Osteocyte (in vitro differentiated cells): ENCODE measurements around the gene ADCYAP1. TPM values are rescaled to one million over a fixed set of nuclear protein-coding genes. Genes with fewer than 3 reads are reported as not detected.

Source experiments
- DNase-seq: peaks from one replicate; pipeline ENCODE4 v3.0.0; 2021; ENCODE audit warnings: mixed read lengths; ENCODE audit not compliant: unreplicated experiment; ENCODE audit errors: extremely low spot score
- H3K27ac Mint-ChIP-seq: one replicate; pipeline ENCODE4 v1.8.0; 2021; ENCODE audit warnings: mild to moderate bottlenecking, mixed read lengths; ENCODE audit not compliant: unreplicated experiment
- H3K27me3 Mint-ChIP-seq: one replicate; pipeline ENCODE4 v1.8.0; 2021; ENCODE audit warnings: mixed read lengths; ENCODE audit not compliant: unreplicated experiment
- H3K36me3 Mint-ChIP-seq: one replicate; pipeline ENCODE4 v1.8.0; 2021; ENCODE audit warnings: mixed read lengths; ENCODE audit not compliant: unreplicated experiment
- H3K4me1 Mint-ChIP-seq: one replicate; pipeline ENCODE4 v1.8.0; 2021; ENCODE audit warnings: mixed read lengths; ENCODE audit not compliant: unreplicated experiment
- H3K4me3 Mint-ChIP-seq: one replicate; pipeline ENCODE4 v1.8.0; 2021; ENCODE audit warnings: mild to moderate bottlenecking, moderate library complexity, mixed read lengths; ENCODE audit not compliant: unreplicated experiment
- H3K9me3 Mint-ChIP-seq: one replicate; pipeline ENCODE4 v1.8.0; 2021; ENCODE audit warnings: mixed read lengths; ENCODE audit not compliant: unreplicated experiment
- CTCF ChIP-seq: fragments of 200-600 bp; sonication (generic); IDR thresholded peaks from 2 replicates; pipeline ENCODE4 v1.5.0; 2021; ENCODE audit warnings: antibody characterized with exemption, mild to moderate bottlenecking, moderate library complexity
- total RNA-seq: library from RNA; stranded (reverse); gene quantifications from 2 replicates; pipeline ENCODE4 v1.2.1, GENCODE V29; 2021

Gene ADCYAP1
- total RNA-seq, 1 donor from 2014 or later, result not detected

DNA sequence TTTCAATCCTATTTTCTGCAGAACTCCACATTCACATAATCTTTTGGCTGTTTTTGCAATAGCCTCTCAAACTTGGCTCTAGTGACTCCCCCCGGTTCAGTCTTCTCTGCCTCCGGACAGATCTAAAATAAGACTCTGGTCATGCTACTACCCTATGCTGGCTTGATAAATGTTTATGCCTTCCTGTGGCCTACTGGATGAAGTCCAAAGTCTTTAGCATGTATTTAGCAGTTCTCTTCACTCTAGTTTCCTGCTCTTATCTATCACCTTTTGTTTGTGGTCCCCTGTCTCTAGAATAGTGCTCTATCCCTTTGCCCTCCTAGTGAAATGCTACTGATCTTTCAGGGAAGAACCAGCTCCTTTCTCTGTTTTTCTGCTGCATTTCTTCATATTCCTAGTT lies 14.4 kb downstream of the ADCYAP1 start:
- Mint-ChIP-seq H3K9me3 (no peaks in the 10 kb centered on the region), H3K36me3 (no peaks in the 10 kb centered on the region), H3K4me1 (no peaks in the 10 kb centered on the region), H3K27me3 (peaks cover 44% of the 10 kb centered on the region), H3K27ac (no peak overlapping the region), H3K4me3 (no peak overlapping the region)
- no peak for DNase-seq
- TF ChIP-seq CTCF, result no peak

DNA sequence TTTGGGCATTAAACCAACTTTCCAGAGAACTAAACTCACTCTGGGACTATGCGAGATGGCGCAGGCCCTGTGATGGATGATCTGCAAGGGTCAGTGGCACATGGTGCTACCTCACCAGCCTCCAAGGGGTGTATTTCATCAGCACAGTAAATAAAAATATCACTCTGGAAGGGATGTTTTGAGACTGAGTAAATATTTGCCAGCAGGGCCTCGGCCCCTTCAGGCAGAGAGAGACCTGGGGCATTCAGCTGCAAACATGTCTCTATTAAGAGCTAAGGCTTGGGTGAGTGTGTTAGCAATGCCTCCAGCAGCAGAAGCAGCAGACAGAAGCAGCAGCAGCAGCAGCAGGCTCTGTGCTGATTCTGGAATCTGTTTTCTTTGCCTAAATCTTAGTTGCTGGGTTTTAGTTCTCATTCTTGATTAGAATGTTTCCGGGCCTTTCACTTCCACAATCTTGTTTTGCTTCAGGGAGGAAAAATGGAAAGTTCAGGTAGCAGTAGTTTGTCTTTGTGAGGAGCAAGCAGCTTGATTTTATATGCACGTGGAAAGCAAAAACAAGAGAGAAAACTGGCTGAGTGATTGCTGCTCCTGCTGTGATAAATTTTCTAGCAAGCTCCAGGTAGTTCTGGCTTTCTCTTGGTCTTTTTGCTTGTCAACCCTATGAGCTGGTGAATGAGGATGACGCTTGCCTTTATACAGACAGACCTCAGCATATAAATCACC lies 18.6 kb downstream of the ADCYAP1 start:
- TF ChIP-seq CTCF, result no peak
- no peak for DNase-seq
- H3K27me3 Mint-ChIP-seq, result peaks cover 30% of the 10 kb centered on the region
- no peaks in the 10 kb centered on the region for H3K36me3 Mint-ChIP-seq
- H3K4me1 Mint-ChIP-seq, result no peaks in the 10 kb centered on the region
- H3K9me3 Mint-ChIP-seq, result no peaks in the 10 kb centered on the region
- no peak overlapping the region for H3K4me3 Mint-ChIP-seq
- H3K27ac Mint-ChIP-seq, result no peak overlapping the region

GRCh38 chr18:924987-925386 lies 20.3 kb downstream of the ADCYAP1 start:
- Mint-ChIP-seq H3K27me3 (peaks cover 35% of the 10 kb centered on the region), H3K27ac (no peak overlapping the region), H3K9me3 (no peaks in the 10 kb centered on the region), H3K36me3 (no peaks in the 10 kb centered on the region), H3K4me3 (no peak overlapping the region), H3K4me1 (no peaks in the 10 kb centered on the region)
- no peak for TF ChIP-seq CTCF
- no peak for DNase-seq

DNA sequence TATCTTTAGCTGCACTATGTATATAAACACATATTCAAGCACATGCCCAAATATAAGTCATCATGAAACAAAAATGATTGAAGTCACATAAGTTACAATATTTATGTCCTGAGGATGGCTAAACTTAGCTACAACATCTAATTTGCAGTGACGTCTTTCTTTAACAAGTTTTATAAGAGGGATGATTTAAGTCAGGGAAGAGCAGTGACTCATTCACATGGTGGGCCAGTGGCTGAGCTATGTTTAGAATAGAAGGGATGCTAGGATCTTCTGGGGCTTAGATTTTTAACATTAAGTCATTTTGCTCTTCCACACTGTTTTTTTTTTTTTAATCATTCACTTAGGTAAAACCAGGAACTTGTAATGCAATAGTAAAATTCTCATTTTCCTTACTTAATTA lies 22.3 kb downstream of the ADCYAP1 start:
- no peaks in the 10 kb centered on the region for H3K9me3 Mint-ChIP-seq
- peaks cover 26% of the 10 kb centered on the region for H3K27me3 Mint-ChIP-seq
- DNase-seq, result no peak
- H3K27ac Mint-ChIP-seq, result no peak overlapping the region
- TF ChIP-seq CTCF, result no peak
- H3K4me1 Mint-ChIP-seq, result no peaks in the 10 kb centered on the region
- no peak overlapping the region for H3K4me3 Mint-ChIP-seq
- H3K36me3 Mint-ChIP-seq, result no peaks in the 10 kb centered on the region

DNA sequence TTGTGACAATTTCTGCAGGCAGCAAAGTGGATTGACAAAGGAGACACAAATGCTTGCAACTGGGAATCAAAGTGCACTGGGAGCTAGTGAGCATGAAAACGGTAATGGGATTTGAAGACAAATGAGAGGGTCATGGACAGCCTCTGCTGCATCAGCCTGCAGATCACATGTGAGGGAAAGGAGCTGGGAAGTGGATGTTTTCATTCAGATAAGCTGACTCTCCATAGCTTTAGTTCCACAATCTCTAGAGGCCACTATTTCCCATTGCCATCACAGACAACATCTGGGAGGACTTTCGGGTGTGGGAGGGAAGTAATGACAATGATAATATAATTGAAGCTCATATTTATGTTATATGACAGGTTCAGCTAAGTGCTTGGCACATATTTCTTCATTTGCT lies 28.4 kb downstream of the ADCYAP1 start:
- H3K4me1 Mint-ChIP-seq, result no peaks in the 10 kb centered on the region
- no peak overlapping the region for H3K27ac Mint-ChIP-seq
- no peak overlapping the region for H3K4me3 Mint-ChIP-seq
- no peak for TF ChIP-seq CTCF
- no peak for DNase-seq
- peaks cover 13% of the 10 kb centered on the region for H3K27me3 Mint-ChIP-seq
- no peaks in the 10 kb centered on the region for H3K9me3 Mint-ChIP-seq
- no peaks in the 10 kb centered on the region for H3K36me3 Mint-ChIP-seq
